ENCODE results near the gene EXOSC6. TPM values are rescaled to one million over a fixed set of nuclear protein-coding genes. Genes with fewer than 3 reads are reported as not detected.
"Not testable (repeated sequence)": the region's sequence is repeated elsewhere in the genome, so short reads cannot be mapped to it uniquely, and the experiment has no call there.

The EXOSC6 gene
- total RNA-seq, 1 donor from 2014 or later, result 47.6 TPM

DNA sequence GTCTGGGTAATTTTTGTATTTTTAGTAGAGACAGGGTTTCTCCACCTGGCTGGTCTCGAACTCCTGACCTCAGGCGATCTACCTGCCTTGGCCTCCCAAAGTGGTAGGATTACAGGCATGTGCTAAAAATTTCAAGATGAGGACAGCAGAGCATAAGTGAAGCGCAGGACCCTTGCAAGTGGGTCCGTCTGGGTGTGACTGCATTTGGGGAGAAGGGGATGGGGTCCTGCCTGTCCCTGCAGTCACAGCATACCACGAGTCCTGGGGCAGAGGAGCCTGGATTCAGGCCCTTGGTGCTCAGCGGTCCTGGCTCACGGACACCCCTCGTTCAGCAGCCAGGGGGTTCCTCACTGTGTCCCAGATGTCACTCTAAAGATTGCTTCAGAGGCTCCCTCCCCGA lies 53.5 kb downstream of the EXOSC6 start:
- not testable (repeated sequence) for DNase-seq

DNA sequence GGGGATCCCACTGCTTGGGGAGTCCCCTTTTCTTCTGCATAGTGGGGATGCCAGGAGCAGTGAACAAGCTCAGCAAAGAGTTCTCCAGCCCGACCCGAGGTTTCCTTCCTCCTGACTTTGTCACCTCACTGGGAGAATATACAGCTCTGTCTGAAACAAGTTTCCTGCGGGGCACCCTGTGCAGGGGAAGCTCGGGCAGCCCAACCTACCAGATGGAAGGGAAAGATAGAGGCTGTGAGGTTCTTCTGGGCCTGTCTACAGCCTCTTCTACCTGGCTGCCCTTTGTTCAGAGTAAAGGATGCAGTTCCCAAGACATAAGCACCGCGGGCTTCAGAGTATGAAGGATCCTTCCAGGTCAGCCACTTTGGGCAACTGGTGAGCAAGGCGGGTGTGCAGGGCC lies 54.1 kb downstream of the EXOSC6 start:
- peak; percentile 33 for DNase-seq

Other genes with a start within 250 kb of the EXOSC6 start
- gene PDPR, start 137.6 kb downstream of the EXOSC6 start, total RNA-seq, result 53.1 and 61.6 TPM in 2 replicates
- gene CLEC18C, start 78.2 kb downstream of the EXOSC6 start, total RNA-seq, result not detected in 2 replicates
- 111 and 152 TPM in 2 replicates for gene AARS1, start 37.6 kb upstream of the EXOSC6 start, total RNA-seq
- gene DDX19B, start 47.2 kb upstream of the EXOSC6 start, total RNA-seq, result 24.0 and 32.6 TPM in 2 replicates
- gene DDX19A, start 95.0 kb upstream of the EXOSC6 start, total RNA-seq, result 40.2 and 50.5 TPM in 2 replicates
- 52.4 and 61.2 TPM in 2 replicates for gene ST3GAL2, start 187.2 kb upstream of the EXOSC6 start, total RNA-seq
- gene FCSK, start 202.7 kb upstream of the EXOSC6 start, total RNA-seq, result 11.2 and 19.9 TPM in 2 replicates

Data from dermis blood vessel endothelial cell (primary cell).